ENCODE data around the gene CPE.
"Not testable (repeated sequence)": the region's sequence is repeated elsewhere in the genome, so short reads cannot be mapped to it uniquely, and the experiment has no call there.

CPE gene

DNA sequence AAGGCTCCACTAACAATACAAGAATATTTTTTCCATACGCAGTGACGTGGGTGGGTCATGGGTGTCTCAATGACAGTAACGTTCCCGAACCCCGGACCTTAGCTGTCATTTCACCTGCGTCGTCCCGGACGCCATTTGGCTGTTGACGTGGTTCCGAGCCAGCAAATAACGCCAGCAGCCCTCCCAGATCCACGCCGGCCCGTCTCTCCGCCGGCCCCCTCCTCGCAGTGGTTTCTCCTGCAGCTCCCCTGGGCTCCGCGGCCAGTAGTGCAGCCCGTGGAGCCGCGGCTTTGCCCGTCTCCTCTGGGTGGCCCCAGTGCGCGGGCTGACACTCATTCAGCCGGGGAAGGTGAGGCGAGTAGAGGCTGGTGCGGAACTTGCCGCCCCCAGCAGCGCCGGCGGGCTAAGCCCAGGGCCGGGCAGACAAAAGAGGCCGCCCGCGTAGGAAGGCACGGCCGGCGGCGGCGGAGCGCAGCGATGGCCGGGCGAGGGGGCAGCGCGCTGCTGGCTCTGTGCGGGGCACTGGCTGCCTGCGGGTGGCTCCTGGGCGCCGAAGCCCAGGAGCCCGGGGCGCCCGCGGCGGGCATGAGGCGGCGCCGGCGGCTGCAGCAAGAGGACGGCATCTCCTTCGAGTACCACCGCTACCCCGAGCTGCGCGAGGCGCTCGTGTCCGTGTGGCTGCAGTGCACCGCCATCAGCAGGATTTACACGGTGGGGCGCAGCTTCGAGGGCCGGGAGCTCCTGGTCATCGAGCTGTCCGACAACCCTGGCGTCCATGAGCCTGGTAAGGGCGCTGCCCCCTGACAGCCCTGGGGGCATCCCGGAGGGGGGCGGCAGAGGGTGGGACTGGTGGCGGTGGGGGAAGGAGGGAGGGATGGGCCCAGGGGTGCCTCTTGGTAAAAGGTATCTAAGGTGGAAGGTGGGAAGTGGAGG is at the start of gene CPE:
CPE (plus strand) TSS at position 264 of the 933 bp plus-strand sequence; CDS start at position 478, 214 bp downstream.
- peak; percentile 86 for DNase-seq

DNA sequence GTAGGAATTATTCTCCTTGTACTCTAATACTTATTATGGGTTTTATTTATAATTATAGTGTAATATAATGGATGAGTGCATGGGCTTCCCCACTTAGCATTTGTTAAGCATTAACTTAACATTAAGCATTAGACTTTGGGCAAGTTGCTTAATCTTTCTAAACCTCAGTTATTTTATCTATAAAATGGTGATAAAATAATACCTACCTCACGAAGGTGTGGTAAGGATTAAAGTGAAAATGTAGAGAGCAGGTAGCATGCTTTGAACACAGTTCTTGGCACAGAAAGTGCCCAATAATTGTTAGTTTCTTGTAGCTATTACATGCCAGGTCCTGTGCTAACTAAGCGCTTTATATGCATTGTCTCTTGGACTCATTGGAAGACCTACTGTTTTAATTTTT is 48.7 kb upstream of the CPE start:
- DNase-seq: no peak

DNA sequence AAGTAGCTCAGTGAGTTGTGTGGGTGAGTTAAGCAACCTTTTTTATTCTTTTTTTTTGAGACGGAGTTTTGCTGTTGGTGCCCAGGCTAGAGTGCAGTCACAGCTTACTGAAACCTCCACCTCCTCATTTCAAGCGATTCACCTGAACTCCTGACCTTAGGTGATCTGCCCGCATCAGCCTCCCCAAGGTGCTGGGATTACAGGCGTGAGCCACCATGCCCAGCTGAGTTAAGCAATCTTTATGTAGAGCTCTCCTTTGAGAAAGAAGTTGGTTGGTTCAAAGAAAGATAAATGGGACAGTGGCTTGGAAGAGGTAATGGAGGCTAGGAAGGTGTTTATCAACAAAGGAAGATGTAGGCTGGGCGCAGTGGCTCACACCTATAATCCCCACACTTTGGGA is 48.1 kb upstream of the CPE start:
- no peak for DNase-seq

DNA sequence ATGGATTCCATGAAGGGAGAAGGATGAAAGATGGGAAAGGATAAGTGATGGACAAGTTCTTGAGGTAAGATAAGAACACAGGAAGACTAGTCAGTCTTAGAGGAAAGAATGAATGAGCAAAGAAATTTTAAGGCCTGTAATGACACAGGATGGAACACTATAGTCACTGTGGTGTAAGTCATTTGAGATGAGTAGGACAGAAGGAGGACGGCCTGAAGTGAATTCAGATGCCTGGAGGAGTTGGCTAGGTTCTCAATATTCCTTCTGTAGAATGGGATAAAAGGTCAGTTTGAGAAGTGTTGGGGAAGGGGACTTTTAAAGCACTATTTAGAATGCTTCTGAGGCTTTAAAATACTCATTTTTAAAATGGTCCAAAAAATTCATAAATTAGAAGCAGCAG is 47.4 kb upstream of the CPE start:
- no peak for DNase-seq

DNA sequence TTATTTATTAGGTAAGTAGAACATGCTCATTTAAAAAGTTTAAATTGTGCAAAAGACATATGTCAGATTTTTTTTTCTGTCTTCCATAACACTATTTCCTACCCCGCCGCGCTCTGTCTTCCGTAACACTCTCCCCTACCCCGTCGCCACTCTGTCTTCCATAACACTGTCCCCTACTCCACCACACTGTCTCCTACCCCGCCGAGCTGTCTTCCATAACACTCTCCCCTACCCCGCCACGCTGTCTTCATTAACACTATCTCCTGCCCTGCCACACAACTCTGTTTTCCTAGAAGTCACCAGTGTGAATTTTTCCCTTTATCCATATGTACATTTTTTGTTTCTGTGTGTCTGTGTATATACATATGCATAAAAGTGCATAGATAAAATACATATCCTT is 47.0 kb upstream of the CPE start:
- no peak for DNase-seq

DNA sequence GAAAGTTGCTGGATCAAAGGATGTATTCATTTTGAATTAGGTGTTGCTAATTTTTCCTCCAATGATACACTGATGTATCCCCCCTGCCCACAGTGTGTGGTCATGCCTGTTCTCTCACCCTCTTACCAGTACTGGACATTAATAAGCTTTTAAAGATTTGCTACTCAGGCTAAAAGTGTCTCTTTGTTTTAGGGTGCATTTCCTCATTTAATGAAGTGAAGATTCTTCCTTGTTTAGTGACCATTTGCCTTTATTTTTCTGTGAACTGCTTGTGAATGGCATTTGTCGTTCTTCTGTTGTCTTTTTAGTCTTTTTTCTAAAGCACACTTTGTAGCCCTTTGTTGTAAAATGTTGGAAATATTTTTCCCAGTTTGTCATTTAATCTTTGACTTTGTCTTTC is 46.3 kb upstream of the CPE start:
- DNase-seq: no peak

DNA sequence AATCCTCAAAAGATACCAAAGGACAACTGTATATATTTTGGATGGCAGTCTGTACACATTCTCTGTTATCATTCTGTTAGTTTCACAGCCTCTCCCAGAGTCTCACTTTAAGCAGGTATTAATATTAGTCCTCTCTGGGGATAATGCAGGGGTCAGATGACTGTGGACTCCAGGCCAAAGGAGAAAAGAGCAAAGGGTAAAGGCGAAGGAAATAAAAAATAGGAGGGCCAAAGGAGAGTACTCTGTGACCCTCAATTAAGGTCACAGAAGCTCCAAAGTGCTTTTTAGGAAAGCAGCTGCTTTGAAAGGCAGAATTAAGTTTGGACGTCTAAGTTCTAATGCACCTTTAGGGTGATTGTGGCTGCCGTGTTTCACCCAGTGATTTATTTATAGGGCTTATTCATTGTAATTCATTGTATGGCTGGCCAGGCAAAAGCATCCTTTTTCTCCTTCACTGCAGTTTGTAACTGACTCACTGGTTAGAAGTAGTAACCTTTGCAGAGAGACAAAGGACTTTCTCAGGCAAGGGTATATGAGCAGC is 43.6 kb upstream of the CPE start:
- no peak for DNase-seq

DNA sequence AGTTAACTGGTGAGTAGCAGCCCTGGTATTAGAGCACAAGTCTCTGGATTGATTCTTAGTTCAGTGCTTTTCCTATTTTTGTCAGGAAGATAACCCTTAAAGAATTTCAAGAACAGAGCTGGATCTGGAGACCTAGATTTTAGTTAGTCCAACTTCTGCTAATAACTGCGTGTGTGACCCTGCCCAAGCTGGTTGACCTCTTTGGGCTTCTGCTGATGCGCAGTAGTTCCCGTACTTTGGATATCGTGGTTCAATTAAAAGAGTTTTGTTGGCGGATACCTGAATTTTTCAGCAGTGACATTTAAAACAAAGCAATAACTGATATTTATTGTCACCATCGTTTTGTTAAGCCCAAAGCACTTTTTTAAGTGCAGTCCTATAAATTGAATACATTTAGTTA is 42.1 kb upstream of the CPE start:
- no peak for DNase-seq

DNA sequence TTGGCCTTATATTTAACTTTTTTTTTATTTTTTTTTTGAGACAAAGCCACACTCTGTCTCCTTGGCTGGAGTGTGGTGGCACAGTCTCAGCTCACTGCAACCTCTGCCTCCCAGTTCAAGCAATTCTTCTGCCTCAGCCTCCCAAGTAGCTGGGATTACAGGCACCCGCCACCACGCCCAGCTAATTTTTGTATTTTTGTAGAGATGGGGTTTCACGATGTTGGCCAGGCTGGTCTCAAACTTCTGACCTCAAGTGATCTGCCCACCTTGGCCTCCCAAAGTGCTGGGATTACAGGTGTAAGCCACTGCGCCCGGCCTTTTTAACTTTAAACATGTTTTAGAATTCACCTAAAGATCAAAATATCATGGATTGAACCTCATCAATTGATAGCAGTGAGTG is 36.5 kb upstream of the CPE start:
- not testable (repeated sequence) for DNase-seq

DNA sequence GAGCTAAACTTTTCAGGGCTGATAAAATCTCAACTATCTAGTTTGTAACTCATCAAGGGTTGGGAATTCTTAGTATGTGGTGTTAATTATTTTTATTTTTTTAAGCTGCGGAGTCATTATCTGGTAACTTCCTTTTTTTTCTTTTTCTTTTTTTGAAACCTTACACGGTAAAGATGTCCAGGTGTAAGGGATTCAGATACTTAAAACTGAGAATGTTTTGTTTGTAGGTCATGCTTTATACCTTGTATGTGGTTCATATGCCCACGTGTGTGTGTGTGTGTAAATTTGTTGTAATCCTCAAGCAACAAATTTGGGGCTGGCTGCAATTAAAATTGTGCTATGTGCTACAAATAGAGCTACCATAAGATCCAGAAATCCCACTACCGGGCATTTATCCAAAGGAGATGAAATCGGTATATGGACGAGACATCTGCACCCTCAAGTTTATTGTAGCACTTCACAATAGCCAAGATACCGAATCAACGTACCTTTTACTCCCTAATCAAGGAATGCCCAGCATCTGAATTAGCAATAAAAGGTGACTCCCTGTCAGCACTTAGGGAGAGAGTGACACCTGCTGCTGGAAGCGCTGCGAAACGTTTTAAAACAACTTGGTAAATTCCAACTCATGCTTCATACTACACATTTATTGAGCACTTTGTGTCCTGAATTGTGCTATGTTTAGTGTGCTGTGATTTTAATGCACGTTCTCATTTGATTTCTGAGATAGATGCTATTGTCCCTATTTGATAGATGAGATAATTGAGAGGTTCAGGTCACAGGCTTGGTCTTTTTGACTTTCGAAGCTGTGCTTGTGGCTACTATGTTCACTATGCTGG is 35.2 kb upstream of the CPE start:
- peak; percentile 39 for DNase-seq

DNA sequence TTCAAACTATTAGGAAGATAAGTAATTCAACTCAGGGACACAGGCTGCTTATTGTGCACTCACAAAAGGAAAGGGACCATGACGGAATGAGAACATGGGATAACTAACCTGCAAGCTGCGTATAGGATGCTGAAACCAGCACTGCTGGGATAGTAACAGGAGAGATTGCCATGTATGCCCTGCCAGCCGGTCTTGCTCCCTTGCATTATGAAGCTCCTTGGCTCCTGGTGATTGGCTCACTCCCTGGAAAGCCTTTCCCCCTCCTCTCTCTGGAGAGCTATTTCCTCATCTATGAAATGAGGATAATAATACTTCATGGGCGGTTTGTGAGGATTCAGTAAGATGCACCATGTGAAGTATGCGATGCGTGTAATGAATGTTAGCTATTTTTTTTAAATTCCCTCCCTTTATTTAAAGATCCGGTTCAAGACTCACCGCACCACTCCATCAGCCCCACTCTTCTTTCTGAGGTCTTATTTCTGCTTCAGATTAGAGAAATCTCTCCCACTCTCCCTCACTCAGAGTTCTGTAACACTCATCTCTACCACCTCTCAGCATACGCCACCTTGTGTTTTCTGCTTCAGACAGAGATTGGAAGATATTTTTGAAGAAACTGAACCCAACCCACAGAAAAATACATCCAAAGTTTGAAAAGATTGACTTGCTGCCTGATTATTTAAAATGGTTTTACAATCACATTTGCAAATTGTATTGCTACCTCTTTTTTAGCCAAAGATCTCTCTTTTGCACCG is 33.0 kb upstream of the CPE start:
- DNase-seq: no peak

DNA sequence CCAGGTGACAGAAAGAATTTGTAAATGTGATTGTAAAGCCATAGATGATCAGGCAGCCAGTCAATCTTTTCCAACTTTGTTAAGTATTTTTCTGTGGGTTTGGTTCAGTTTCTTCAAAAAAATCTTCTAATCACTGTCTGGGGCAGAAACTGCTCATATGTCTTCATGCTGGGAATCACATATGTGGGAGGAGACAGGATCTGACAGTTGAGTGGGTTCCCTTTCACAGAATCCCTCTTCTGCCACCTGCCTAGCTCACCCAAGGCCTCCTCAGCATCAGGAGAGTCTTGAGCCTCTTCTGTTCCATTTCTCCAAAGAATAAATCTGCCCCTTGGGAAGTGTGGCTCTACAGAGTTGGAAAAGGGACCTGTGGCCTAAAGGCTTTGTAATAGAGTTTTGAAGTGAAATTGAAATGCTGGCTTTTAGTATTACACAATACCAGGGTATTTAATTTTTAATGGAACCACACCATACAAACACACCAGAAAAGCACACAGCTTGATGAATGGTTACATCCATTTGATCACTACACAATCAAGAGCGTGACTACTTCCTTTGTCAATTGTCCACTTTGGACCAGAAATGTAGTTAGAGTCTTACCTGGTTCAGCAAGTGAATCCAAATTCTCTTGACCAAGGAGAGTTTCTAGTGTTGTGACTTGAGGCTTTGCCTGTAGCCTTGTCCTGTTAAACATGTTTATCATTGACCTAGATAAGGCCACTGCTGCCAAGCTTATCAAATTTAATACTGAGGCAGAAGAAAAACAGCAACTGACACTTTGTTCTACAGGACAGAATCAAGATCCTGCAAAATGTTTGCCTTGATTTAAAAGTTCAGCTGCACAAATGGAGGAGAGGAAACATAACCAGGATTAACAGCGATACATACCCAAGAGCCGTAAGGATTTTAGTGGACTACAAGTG is 30.9 kb upstream of the CPE start:
- no peak for DNase-seq

DNA sequence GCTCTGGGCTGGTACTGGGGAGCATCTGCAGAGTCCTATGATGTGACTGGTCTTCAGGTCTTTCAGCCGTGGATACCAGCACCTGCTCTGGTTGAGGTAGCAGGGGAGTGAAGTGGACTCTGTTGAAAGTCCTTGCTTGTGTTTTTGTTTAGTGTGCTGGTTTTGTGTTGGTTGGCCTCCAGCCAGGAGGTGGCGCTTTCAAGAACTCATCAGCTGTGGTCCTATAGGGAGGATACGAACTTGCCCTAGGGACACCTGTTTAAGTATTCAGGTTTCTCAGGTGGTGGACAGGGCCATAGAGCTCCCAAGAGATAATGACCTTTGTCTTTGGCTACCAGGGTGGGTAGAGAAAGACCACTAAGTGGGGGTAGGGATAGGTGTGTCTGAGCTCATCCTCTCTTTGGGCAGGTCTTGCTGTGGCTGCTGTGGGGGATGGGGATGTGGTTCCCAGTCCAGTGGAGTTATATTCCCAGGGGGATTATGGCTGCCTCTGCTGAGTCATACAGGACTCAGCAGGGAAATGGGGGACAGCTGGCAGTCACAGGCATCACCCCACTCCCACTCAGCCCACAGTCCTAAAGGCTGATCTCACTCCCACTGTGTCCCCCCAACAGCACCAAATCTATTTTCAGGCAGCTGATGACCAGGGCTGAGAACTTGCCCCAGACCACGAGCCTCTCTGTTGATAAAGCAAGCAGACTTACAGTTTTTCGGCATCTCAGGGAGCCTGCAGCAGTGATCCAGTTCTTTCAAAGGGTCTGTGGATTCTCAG is 27.3 kb upstream of the CPE start:
- no peak for DNase-seq

DNA sequence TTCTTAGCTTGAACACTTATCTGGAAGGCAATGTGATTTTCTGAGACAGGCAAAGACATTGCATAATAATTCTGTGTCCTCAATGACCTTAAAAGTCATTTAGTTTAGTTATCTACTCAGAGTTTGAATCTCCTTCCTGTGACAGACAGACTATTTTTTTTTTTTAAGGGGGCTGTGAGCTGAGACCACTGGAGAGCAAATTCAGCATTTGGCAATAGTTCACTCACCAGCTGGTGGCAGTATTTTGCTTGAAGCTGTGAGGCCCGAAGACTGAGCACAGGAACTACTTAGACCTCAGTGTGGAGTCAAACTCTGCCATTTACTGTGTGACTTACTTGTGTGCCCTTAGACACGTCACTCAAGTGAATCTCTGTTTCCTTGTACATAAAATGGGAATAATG is 22.9 kb upstream of the CPE start:
- DNase-seq: peak; percentile 58

DNA sequence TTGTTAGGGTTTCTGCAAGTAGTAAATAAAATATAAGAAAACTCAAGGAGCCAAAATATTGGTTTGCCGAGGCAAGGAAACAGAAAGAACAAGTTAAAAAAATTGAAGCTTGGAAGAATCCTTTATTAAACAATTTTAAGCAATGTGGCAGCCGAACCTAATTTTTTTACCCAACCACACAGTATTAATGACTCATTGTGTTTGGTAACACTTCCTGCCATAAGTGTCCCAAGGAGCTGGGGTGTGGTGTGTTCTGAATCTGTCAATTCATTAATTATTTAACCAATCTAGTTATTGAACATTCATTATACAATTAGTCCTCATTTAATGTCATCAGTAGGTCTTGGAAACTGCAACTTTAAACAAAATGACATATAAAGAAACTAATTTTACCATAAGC is 19.3 kb upstream of the CPE start:
- DNase-seq: no peak

DNA sequence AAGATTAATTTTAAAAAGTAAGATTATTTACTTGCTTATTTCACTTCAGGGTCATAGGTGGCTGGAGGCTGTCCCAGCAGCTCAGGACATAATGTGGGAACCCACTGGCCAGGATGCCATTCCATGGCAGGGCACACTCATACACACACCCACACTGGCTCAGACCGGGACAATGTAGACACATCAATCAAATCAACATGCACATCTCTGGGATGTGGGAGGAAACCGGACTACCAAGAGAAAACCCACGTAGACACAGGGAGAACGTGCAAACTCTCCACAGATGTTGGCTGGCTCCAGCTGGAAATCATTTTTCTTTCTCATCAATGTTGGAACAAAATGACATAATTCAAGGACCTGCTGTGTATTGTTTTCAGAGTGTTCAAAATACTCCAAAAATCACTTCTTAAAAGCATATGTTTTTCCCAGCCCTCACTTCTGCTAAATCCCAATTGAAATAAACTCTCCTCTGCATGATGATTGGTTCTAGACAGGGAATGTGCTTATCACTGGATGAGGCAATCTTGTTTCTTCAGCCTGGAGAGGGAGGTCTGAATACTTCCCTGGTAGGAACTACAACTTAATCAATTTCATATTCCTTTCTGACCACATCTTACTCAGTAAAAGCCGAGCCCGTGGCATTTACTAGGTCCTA is 18.6 kb upstream of the CPE start:
- no peak for DNase-seq

DNA sequence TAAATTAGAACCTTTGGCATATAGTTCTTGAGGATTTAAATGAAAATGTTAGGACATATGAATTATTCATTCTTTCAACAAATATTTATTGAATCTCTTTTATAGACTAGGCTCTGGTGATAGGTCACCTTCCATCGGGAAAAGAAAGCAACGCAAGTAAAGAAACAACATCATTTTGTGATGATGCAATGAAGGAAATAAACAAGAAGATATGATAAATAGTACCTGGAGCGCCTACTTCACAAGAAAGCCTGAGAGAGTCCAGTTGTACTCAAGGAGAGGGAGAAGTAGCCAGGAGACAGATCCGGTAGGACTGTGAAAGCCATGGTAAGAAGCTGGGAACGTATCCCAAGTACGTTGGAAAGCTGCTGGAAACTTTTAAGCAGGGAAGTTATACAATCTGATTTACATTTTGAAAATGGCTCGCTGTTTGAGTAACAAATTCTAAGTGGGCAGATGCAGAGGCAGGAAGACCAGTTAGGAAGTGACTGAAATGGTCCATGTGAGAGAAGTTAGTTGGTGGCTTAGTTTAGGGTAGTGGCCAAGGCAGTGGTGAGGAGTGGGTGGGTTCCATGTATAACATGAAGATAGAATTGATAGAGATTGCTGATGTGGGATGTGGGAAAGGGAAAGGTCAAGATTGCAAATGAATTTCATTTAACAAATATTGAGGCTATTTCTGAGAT is 17.7 kb upstream of the CPE start:
- DNase-seq: no peak

DNA sequence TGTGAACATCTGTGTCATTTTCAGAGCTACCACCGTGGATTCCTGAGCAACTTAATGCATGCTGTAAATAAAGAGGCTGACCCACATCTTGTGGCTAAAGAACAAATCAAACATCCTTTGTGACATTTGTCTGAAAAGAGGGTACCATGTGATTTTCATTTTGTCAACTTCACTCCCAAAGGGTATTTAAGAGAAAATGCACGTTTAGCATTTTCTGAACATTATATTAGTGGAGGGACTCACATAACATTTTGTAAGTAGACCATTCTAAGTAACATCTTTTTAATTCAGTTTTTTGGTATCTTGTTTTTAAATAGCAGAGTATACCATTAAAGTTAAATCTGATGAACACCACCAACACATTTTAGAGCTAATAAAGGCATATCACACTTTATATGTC is 17.0 kb upstream of the CPE start:
- no peak for DNase-seq

DNA sequence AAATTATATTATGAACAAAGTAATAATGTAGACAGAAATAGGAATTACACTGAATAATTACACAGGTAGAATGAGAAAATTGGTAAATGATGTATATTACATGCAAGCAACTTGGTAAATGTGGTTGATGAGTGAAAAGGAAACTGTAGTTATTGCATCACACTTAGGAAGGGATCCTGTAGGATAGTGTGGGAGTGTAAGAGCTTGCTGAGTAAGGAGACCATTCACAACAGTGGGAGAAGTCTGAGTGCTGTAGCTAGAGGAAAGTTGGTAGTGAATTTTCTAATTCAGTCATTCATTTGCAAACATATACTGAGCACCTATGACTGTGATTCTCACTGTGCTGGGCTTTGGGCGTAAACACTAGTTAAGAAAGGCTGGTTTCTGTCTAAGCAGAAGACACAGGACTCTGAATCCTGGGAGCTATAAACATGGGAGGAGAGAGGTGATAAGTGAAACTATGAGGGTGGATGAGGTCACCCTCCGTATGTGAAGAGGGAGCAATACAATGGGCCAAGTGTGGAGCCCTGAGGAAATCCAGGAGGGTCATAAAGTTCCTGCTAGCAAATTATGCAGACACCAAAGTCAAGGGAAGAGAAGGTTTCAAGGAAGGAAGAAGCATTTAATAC is 14.2 kb upstream of the CPE start:
- DNase-seq: no peak

All from midbrain (tissue), 1 donor.